ENCODE data around the gene BCAS4.
"Not testable (repeated sequence)": the region's sequence is repeated elsewhere in the genome, so short reads cannot be mapped to it uniquely, and the experiment has no call there.

BCAS4 gene

GRCh38 chr20:50771419-50772080, 23.3 kb upstream of the BCAS4 start:
- not testable (repeated sequence) for DNase-seq (ENCODE audit: low spot score)

- no peak for DNase-seq (ENCODE audit: low spot score)
Observed at GRCh38 chr20:50772420-50773185, 22.3 kb upstream of the BCAS4 start.

GRCh38 chr20:50774515-50774914, 20.3 kb upstream of the BCAS4 start:
- no peak for DNase-seq (ENCODE audit: low spot score)

- DNase-seq (ENCODE audit: low spot score) = no peak
Observed at GRCh38 chr20:50776122-50776817, 18.6 kb upstream of the BCAS4 start.

GRCh38 chr20:50777373-50777772, 17.5 kb upstream of the BCAS4 start:
- DNase-seq (ENCODE audit: low spot score) = no peak

- not testable (repeated sequence) for DNase-seq (ENCODE audit: low spot score)
Observed at GRCh38 chr20:50778994-50779393, 15.9 kb upstream of the BCAS4 start.

GRCh38 chr20:50783390-50783789, 11.5 kb upstream of the BCAS4 start:
- DNase-seq (ENCODE audit: low spot score) = no peak

- DNase-seq (ENCODE audit: low spot score) = no peak
Observed at GRCh38 chr20:50783903-50784302, 11.0 kb upstream of the BCAS4 start.

- no peak for DNase-seq (ENCODE audit: low spot score)
Observed at GRCh38 chr20:50784464-50784863, 10.4 kb upstream of the BCAS4 start.

- DNase-seq (ENCODE audit: low spot score) = no peak
Observed at GRCh38 chr20:50786703-50787102, 8.2 kb upstream of the BCAS4 start.

GRCh38 chr20:50787181-50787580, 7.7 kb upstream of the BCAS4 start:
- no peak for DNase-seq (ENCODE audit: low spot score)

GRCh38 chr20:50788045-50788991, 6.5 kb upstream of the BCAS4 start:
- peak; percentile 58 for DNase-seq (ENCODE audit: low spot score)

- DNase-seq (ENCODE audit: low spot score) = no peak
Observed at GRCh38 chr20:50789968-50790650, 4.8 kb upstream of the BCAS4 start.

- DNase-seq (ENCODE audit: low spot score) = peak; percentile 95
Observed at GRCh38 chr20:50790651-50791277, 4.1 kb upstream of the BCAS4 start.

- DNase-seq (ENCODE audit: low spot score) = no peak
Observed at GRCh38 chr20:50792708-50793574, 1.9 kb upstream of the BCAS4 start.

GRCh38 chr20:50793575-50794016, 1.3 kb upstream of the BCAS4 start:
- DNase-seq (ENCODE audit: low spot score) = not testable (repeated sequence)

- DNase-seq (ENCODE audit: low spot score) = no peak
Observed at GRCh38 chr20:50794181-50794845, 548 bp upstream of the BCAS4 start.

- DNase-seq (ENCODE audit: low spot score) = no peak
Observed at GRCh38 chr20:50797142-50797541, 2.3 kb downstream of the BCAS4 start.

GRCh38 chr20:50798650-50799049, 3.8 kb downstream of the BCAS4 start:
- no peak for DNase-seq (ENCODE audit: low spot score)
